SK-N-MC (cell line): ENCODE measurements around the gene ASB2.

Source experiments
- EZH2 ChIP-seq: fragments of 200-600 bp; sonication (generic); IDR thresholded peaks from one replicate; pipeline ENCODE4 v1.6.1; 2017; ENCODE audit warnings: antibody characterized with exemption
- FOXP2 ChIP-seq: optimal IDR thresholded peaks from 2 replicates; pipeline ENCODE3; 2011; ENCODE audit warnings: mild to moderate bottlenecking, moderate library complexity; ENCODE audit not compliant: insufficient read depth; ENCODE audit errors: extremely low read length, control extremely low read depth
- POLR2AphosphoS5 ChIP-seq: IDR thresholded peaks from 2 replicates; pipeline ENCODE4 v1.6.1; 2012; ENCODE audit warnings: mild to moderate bottlenecking, low read depth, low read length, borderline replicate concordance

GRCh38 chr14:93915070-93915705, 61.2 kb downstream of the ASB2 start:
- TF ChIP-seq EZH2, result no peak
- TF ChIP-seq POLR2AphosphoS5, result no peak
- TF ChIP-seq FOXP2, result no peak
